ENCODE results near the gene SPTBN4.
"Not testable (repeated sequence)": the region's sequence is repeated elsewhere in the genome, so short reads cannot be mapped to it uniquely, and the experiment has no call there.

The SPTBN4 gene

DNA sequence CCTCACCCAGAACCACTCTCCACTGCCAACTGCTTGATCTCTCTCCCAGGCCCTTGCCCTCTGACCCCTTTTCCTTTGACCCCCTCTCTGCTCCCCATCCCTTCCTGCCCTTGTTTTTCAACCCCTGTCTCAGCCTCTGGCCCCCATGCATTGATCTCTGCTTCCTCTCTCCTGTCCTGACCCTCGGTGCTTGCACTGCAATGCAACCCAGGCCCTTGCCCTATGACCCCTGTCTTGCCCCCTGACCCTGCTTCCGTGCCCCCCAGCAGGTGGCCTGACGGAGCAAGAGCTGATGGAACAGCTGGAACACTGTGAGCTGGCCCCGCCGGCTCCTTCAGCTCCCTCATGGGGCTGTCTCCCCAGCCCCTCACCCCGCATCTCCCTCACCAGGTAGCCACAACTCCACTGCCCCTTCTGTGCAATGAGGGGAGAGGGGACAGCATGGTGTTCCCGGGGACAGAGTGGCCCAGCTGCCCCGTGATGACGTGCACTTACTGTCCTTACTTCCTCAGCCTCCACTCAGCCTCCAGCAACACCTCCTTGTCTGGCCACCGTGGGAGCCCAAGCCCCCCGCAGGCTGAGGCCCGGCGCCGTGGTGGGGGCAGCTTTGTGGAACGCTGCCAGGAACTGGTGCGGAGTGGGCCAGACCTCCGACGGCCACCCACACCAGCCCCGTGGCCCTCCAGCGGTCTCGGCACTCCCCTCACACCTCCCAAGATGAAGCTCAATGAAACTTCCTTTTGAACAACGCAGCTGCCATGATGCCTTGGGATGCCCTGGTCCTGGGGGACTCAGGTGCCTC is 123.9 kb downstream of the SPTBN4 start:
- DNase-seq: no peak

DNA sequence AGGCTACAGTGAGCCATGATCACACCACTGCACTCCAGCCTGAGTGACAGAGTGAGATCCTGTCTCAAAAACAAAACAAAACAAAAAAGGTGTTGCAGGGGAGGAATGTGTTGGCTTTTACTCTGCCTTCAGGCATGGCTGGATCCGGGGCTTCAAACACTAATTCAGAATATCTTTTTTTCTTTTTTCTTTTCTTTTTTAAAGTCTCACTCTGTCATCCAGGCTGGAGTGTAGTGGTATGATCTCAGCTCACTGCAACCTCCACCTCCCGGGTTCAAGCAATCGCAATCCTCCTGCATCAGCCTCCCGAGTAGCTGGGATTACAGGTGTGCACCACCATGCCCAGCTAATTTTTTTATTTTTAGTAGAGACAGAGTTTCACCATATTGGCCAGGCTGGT is 124.9 kb downstream of the SPTBN4 start:
- not testable (repeated sequence) for DNase-seq

DNA sequence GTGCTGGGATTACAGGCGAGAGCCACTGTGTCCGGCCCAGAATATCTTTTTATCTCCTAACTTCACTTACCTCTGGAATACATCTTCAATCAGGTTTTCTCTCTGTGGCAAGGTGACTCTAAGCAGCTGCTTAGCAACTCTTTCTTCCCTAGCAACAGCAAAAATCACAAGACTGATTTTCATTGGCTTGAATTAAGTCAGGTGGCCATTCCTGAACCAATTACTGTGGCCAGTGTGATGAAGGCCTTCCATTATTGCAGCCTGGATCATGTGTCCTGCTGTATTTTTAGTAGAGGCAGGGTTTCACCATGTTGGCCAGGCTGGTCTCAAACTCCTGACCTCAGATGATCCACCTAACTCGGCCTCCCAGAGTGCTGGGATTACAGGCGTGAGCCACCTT is 125.4 kb downstream of the SPTBN4 start:
- DNase-seq: no peak

DNA sequence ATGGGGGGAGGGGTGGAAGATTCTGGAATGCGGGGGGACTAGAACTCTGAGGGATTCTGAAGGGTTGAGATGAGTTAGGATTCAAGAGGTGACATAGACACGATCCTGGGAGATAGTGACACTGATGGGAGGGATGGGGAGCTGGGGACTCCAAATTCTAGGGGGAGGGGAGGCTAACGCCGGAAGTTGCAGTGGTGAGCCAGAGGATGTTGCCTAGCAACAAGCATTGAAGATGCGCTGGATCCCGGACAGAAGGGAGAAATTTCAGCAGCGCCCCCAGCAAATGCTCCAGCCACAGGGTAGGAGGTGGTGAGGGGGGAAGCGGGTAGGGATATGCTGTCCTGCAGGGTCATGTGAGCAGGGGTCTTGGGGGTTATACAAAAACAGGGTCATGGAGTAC is 127.5 kb downstream of the SPTBN4 start:
- no peak for DNase-seq

DNA sequence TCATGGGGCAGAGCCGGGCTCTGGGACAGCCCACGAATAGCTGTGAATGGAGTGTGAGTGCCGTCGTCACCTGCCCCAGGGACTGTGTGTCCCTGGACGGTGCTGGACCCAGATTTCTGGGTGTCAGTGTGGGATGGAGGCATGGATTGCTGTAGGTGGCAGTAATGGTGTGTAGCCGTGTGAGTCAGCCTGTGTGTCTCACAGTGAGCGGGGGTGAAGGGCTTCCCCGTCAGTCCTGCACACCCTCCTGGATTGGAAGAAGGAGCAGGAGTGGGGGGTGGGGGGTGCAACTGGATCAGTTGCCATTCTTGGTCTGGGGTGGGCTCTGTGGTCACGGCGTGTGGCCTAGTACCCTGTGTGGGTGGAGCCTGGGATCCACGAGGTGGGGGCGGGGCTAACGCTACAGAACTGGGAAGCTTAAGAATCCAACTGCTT is 127.9 kb downstream of the SPTBN4 start:
- DNase-seq: no peak

DNA sequence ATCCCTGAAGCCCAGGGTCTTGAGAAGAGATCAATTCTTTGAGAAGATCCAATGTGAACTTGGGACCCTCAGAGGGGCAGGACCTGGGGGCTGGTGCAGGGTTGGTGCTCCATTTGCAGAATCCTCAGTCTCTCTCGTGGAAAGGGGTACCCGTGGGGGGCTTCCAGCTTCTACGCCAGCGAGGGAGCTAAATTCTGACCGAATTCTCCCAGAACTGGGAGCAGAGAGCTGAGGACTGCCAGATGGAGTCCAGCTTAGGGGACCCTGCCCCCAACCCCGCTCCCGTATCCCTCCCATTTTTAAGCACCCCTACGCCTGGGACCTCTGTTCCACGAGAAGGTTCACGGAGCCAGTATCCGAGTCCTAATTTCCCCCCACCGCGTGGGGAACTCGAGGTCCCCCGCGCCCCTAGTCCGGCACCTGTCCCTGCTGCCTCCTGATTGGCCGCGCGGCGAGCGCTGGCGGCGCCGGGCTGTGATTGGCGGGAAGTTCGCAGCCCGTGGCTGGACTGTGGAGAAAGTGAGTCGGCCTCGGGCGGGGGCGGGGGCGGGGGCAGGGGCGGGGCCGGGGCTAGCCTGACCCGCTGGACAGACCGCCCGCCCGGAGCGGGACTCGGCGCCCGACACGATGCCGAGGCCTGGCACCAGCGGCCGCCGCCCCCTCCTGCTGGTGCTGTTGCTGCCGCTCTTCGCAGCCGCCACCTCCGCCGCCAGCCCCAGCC is 130.0 kb downstream of the SPTBN4 start:
- no peak for DNase-seq

DNA sequence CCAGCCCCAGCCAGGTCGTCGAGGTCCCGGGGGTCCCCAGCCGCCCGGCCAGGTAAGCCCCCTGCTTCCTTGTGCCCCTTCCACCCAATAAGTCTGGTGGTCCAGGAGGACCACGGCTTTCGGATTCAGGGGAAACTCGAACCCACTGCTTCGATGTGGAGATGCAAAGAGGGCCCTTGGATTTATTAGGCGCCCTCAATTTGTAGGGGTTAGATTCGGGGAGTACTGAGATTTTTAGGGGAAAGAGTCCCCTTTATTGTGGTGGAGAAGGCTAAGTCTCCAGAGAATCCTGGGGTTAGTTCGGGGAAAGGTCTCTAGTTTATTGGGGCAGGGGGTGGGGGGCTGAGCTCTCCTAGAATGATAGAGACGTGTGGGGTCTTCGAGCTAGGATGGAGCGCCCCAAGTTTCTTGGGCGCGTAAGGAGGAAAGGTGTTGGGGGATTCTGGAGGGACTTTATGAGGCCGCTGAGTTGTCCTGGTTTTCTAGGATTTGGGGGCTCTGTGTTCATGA is 130.6 kb downstream of the SPTBN4 start:
- no peak for DNase-seq

DNA sequence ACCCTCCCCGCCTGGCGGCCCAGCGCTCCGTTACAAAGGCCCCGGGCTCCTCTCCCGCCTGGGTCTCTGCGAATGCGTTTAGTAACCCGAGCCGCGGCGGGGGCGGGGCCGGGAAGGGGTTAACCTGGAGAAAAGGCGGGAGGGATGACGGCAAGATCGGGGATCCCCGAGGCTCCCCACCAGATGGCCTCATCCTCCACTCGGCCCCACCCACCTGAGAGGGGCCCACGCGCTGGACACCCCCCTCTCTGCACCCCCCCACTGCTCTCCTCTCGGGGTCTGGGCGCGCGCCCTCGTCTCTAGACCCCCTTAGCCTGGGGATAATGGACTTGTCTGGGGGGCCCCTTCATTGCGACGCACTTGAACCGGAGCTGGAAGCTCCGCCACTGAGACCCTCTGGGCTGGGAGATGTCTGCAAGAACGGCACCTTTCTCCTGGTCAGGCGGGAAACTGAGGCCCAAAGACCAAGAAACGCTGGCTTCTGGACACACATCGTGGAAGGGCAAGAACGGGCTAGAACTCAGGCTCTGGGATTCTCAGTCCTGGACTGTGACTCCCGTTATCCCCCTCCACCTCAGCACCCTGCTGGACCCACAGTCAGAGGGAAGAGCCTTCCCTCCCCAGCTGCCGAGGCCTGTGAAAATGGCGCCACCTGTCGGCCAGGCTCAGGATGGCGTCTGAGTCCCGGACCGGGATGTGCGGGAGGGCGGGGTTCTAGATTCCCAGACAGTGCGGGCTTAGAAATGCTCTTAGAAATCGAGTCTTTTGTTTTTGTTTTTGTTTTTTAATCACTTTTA is 131.5 kb downstream of the SPTBN4 start:
- peak; percentile 62 to 82 for DNase-seq

DNA sequence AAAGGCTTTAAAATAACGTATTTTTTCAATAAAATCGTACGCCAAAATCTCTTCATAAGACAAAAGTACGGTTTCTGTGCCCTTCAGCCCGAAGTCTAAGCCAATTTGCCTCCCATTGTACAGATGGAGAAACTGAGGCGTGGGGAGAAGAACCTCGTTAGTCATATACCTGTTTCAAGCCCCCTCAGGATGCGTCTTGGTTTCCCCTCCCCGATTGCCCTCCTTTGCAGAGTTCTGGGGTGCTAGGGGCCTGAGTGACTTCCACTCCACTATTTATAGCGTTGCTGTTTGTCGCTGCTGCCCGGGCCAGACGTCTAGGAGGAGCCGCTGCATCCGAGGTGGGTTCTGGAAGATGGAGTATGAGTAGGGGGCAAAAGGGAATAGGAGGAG is 132.1 kb downstream of the SPTBN4 start:
- DNase-seq: no peak

DNA sequence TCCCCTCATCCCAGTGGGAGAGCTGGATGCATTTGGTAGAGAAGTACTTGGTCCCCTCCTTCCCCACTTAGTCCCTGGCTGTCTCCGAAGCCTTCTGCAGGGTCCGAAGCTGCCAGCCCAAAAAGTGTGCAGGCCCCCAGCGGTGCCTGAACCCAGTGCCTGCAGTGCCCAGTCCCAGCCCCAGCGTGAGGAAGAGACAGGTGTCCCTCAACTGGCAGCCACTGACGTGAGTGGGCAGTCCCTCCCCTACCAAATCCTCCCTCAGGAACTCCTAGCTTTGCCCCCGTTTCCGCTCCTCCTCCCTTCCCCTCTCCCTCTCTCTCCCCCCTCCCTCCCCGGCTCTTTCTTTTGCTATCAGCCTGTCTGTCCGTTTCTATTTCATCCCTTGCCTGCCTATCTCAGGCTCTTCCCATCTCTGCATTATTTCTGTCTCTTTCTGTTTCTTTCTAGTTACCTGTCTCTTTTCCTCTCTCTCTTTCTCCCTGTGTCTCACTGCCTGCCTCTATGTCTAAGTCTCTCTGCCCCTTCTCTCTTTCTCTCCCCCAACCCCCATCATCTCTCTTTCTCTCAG is 132.6 kb downstream of the SPTBN4 start:
- DNase-seq: no peak

DNA sequence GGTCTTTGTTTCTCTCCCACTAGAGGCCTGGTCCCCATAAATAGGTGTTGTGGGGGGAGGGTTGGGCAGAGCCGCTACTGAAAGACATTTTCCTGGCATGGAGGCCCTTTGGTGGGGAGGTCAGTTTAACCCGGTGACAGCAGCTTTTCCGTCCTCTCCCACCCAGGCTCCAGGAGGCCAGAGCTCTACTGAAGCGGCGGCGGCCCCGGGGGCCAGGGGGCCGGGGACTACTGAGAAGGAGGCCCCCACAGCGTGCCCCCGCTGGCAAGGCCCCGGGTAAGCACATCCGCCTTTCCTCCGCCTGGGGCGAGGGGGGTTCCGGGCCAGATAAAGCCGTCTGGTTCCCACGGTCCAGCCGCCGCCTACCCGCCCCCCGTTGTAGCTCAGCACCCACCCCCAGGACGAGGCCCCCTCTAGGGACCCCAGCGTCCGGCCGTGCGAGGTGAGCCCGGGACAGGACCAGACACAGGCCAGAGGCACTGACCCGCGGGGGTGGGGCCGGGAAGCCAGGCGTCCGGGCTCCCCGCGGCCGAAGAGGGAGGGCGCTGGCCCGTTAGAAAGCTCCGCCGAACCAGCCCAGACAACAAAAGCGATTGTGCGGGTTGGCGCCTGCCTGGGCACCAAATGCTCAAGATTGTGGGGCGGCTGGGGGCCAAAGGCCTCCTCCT is 133.2 kb downstream of the SPTBN4 start:
- peak in 1 of 2 donors; percentile 32 for DNase-seq

DNA sequence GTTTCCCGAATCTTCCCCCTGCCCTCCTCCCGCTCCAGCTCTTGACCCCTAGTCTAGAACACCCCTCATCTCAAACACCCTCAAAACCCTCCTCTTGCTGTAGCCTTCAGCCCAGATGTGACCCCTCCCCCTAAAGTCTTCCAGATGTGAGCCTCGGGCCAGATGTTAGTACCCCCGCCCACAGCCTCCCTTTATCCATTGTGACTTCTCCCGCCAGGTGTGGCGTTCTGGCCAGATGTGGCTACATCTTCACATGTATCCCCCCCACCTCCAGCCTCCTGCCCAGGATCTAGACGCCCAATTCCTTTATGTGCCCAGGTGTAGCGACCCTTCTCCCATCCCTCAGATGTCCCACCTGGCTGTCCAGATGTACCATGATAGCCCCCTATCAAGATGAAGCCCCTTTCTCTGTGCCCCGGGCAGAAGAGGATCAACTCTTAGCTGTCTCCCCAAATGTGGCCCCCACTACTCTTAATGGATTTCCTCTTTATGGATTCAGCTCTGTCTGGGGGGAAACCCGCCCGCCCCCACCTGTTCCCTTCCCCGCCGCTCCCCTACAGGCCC is 133.9 kb downstream of the SPTBN4 start:
- DNase-seq: no peak

DNA sequence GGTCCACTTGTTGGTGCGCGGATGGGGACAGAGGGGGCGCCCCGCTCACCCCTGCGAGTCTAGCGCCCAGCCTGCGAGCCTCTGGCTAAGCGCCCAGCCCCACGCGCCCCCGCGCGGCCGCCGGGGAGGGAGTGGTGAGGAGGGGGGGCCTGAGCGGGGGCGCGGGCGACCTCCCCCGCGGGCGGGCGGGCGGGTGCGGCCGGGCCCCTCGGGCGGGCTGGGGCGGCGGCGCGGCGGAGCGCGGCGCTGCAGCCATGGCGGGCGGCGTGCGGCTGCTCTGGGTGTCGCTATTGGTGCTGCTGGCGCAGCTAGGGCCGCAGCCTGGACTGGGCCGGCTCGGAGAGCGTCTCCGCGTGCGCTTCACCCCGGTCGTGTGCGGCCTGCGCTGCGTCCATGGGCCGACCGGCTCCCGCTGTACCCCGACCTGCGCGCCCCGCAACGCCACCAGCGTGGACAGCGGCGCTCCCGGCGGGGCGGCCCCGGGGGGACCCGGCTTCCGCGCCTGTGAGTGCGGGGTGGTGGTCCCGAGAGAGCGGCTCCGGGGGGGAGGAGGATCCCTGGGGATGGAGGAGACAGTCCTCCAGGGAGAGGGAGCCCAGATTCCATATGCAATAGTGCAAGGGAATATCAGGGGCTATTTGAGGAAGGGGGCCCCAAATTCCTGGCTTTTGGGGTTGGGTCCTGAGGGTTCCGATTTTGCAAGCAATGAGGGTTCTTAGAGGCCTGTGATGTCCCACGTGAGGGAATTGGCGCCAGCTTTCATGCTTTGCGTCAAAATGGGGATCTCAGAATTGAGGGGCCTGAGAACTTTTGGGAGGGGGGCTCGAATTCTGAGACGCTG is 134.6 kb downstream of the SPTBN4 start, which contains the start of gene LTBP4:
LTBP4 (plus strand) TSS at position 236 of the 841 bp plus-strand sequence; CDS start at position 255, 19 bp downstream.
- DNase-seq: no peak

DNA sequence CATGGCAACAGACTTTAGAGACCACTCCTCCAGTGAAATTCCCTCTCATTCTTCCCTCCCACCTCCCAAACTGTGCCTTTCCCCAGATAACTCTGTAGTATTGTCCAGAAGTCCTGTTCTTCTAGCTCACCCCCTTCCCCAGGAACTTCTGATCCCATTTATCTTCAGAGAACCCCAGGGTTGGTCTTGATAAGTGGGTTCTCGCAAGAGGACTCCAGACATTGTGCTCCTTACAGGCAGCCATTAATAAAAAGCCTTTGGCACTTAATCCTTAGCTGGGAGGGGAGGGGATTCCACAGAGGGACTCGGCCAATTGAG is 136.2 kb downstream of the SPTBN4 start:
- no peak for DNase-seq

DNA sequence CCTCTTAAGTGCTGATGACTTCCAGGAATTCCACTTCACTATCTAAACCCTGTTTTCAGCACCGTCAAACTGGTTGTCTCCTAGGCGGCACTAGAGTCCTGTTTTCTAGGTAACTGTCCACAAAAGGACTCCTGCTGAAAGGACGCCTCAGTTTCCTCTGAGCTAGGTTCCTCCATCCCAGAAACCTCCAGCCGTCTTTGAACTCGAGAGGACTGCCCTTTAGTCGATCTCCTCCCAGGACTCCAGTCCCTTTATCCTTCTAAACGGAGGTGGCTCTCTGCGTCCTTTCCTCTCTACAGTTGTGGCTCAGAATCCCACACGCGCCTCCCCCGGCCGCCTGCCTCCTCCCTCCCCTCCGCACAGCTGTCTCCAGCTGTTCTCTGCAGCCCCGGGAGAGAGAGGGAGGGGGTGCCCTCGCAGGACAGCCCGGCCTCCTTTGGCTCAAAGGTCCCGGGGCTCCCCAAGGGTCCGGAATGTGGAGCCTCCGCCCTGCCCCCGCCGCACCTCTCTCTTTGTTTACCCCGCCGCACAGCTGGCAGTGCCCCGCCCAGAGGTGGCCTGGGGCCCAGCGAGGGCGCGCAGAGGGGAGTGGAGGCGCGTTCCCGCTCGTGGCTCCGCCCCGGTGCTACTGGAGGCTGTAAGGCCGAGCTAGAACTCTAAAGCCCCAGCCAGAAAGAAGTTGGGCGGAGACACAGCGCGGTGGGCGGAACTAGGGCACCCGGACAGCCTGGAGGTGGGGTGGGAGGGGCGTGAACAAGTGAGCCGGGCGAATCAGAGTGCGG is 136.8 kb downstream of the SPTBN4 start:
- peak; percentile 48 to 79 for DNase-seq

DNA sequence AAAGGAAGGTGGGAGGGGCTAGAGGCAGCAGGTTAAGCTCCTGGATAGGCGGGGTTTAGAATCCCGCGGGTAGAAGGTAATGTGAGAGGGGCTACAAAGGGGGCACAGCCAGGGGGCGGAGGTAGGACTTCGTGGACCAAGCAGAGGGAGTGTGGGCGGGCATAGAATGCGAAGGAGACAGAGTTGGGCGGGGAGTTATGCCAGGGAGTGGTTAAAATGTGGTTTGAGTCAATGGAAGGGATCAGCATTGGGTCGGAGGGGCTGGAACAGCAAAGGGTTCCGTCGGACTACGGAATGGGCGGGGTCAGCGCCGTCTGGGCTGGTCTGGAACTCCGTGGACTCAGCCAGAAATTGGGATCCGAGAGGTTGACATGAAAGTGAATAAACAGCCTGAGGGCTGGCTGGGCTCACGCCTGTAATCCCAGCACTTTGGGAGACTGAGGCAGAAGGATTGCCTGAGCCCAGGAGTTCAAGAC is 137.4 kb downstream of the SPTBN4 start:
- no peak for DNase-seq

DNA sequence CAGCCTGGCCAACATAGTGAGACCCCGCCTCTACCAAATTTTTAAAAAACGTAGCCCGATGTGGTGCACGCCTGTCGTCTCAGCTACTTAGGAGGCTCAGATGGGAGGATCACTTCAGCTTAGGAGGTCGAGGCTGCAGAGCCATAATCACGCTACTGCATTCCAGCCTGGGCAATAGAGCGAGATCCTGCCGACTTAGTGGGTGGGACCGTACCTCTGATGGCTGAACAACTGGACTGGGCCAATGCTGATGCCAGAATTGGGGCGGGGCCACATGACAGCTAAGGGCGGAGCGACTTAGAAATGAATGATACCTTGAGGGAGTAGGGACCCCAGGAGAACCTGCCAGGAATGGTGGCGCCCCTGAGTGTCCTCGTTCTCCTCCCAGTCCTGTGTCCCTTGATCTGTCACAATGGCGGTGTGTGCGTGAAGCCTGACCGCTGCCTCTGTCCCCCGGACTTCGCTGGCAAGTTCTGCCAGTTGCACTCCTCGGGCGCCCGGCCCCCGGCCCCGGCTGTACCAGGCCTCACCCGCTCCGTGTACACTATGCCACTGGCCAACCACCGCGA is 137.9 kb downstream of the SPTBN4 start:
- no peak for DNase-seq

DNA sequence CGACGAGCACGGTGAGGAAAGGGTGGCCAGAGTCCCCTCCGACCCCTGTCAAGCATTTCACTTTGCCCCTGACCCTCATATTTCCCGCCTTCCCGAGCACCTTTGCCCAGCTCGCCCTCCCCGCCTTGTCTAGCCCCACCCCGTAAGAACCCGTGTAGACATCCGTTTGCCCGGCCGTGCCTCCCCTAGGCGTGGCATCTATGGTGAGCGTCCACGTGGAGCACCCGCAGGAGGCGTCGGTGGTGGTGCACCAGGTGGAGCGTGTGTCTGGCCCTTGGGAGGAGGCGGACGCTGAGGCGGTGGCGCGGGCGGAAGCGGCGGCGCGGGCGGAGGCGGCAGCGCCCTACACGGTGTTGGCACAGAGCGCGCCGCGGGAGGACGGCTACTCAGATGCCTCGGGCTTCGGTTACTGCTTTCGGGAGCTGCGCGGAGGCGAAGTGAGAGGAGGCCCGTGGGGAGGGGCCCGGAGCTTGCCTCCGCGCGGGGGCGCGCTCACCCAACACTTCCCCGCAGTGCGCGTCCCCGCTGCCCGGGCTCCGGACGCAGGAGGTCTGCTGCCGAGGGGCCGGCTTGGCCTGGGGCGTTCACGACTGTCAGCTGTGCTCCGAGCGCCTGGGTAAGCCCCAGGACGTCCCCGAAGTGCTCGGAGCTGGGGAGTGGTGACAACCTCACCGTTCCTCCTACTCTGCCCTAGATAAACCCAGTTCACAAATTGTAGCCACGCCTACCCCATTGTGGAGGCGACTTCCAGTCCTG is 138.6 kb downstream of the SPTBN4 start:
- DNase-seq: peak; percentile 11 to 27

All from hippocampal formation (tissue), 2 donors.